ENCODE data around the gene DENND1A. TPM values are rescaled to one million over a fixed set of nuclear protein-coding genes. Genes with fewer than 3 reads are reported as not detected.

The DENND1A gene
- total and polyA plus RNA-seq, 4 donors, result 7.9 to 22.0 (median 13.9) TPM

GRCh38 chr9:123741214-123741613 lies 188.7 kb downstream of the DENND1A start:
- Histone ChIP-seq H3K4me1 (ENCODE audit: control insufficient read depth in 4 of 4, insufficient read depth in 4 of 4, low read length in 3 of 4) (peaks cover 7 to 29% (median 17%) of the 10 kb centered on the region in 4 donors), H3K27ac (ENCODE audit: low read depth in 1 of 2, low read length in 2 of 2) (no peak overlapping the region), H3K9ac (ENCODE audit: low read depth in 1 of 2, low read length in 2 of 2) (no peak overlapping the region), H3K4me3 (ENCODE audit: low read depth in 1 of 3, low read length in 3 of 3) (no peak overlapping the region), H3K36me3 (ENCODE audit: control insufficient read depth in 4 of 4, insufficient read depth in 3 of 4, low read depth in 1 of 4, low read length in 3 of 4) (no peaks in the 10 kb centered on the region), H3K27me3 (ENCODE audit: control insufficient read depth in 4 of 4, insufficient read depth in 4 of 4, low read length in 3 of 4) (no peaks in the 10 kb centered on the region), H3K9me3 (ENCODE audit: control insufficient read depth in 4 of 4, low read length in 3 of 4) (no peaks in the 10 kb centered on the region)
- TF ChIP-seq, protein P1, sequence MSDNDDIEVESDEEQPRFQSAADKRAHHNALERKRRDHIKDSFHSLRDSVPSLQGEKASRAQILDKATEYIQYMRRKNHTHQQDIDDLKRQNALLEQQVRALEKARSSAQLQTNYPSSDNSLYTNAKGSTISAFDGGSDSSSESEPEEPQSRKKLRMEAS (IDR thresholded peaks at IDR 0.05), result no peak
- no peak for TF ChIP-seq TAF1 (conservative IDR thresholded peaks at IDR 0.05)
- no peak for TF ChIP-seq NR2F2 (IDR thresholded peaks at IDR 0.05)
- TF ChIP-seq FOXA2 (IDR thresholded peaks at IDR 0.05), result no peak
- TF ChIP-seq, protein P2, sequence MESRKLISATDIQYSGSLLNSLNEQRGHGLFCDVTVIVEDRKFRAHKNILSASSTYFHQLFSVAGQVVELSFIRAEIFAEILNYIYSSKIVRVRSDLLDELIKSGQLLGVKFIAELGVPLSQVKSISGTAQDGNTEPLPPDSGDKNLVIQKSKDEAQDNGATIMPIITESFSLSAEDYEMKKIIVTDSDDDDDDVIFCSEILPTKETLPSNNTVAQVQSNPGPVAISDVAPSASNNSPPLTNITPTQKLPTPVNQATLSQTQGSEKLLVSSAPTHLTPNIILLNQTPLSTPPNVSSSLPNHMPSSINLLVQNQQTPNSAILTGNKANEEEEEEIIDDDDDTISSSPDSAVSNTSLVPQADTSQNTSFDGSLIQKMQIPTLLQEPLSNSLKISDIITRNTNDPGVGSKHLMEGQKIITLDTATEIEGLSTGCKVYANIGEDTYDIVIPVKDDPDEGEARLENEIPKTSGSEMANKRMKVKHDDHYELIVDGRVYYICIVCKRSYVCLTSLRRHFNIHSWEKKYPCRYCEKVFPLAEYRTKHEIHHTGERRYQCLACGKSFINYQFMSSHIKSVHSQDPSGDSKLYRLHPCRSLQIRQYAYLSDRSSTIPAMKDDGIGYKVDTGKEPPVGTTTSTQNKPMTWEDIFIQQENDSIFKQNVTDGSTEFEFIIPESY (IDR thresholded peaks at IDR 0.05), result no peak
- DNase-seq (ENCODE audit: low spot score), result no peak
- 77% methylated on average over 3 of the region's 3 CpGs for WGBS

DNA sequence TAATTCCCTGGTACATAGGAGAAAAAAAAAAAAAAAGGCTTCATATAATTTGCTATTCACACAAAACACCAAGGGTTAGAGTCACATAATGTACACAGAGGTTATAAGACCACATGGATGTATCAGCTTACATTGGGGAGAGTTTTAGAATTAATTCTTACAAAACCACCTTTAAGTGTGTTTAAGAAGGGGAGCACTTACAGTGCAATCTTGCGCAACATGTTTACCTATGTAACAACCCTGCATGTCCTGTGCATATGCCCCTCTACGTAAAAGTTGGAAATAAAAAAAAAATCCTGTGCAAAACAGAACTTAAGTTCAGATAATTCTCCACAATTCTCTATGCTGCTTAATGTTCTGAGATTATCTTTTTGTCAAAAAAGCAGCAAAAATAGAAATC lies 190.0 kb downstream of the DENND1A start:
- 83% methylated on average over 2 of the region's 2 CpGs for WGBS
- Histone ChIP-seq H3K4me3 (ENCODE audit: low read depth in 1 of 3, low read length in 3 of 3) (no peak overlapping the region), H3K9ac (ENCODE audit: low read depth in 1 of 2, low read length in 2 of 2) (no peak overlapping the region), H3K9me3 (ENCODE audit: control insufficient read depth in 4 of 4, low read length in 3 of 4) (no peaks in the 10 kb centered on the region), H3K36me3 (ENCODE audit: control insufficient read depth in 4 of 4, insufficient read depth in 3 of 4, low read depth in 1 of 4, low read length in 3 of 4) (no peaks in the 10 kb centered on the region), H3K27ac (ENCODE audit: low read depth in 1 of 2, low read length in 2 of 2) (no peak overlapping the region), H3K4me1 (ENCODE audit: control insufficient read depth in 4 of 4, insufficient read depth in 4 of 4, low read length in 3 of 4) (peaks cover 7 to 29% (median 17%) of the 10 kb centered on the region in 4 donors), H3K27me3 (ENCODE audit: control insufficient read depth in 4 of 4, insufficient read depth in 4 of 4, low read length in 3 of 4) (no peaks in the 10 kb centered on the region)
- no peak for DNase-seq (ENCODE audit: low spot score)
- TF ChIP-seq JUND (IDR thresholded peaks at IDR 0.05) (no peak), HNF4G (IDR thresholded peaks at IDR 0.05) (no peak), RXRA (IDR thresholded peaks at IDR 0.05) (no peak), GABPA (IDR thresholded peaks at IDR 0.05 in 1 of 2, conservative IDR thresholded peaks at IDR 0.05 in 1 of 2) (no peak), SP1 (IDR thresholded peaks at IDR 0.05) (no peak), HNF4A (conservative IDR thresholded peaks at IDR 0.05) (no peak), YY1 (IDR thresholded peaks at IDR 0.05) (no peak), REST (IDR thresholded peaks at IDR 0.05) (no peak), FOXA1 (IDR thresholded peaks at IDR 0.05) (no peak), EGR1 (IDR thresholded peaks at IDR 0.05; ENCODE audit: low read depth in 2 of 2) (no peak), CTCF (IDR thresholded peaks at IDR 0.05; ENCODE audit: low read depth, low read length, missing input control) (no peak), FOXA2 (IDR thresholded peaks at IDR 0.05) (no peak)
- TF ChIP-seq, protein P2 (IDR thresholded peaks at IDR 0.05), result no peak
